Hepatocyte (in vitro differentiated cells): ENCODE data around the gene UBE3C.

Experiments
- EZH2phosphoT487 ChIP-seq: fragments of 200-600 bp; sonication (generic); IDR thresholded peaks from one replicate; pipeline ENCODE4 v1.6.1; 2018; ENCODE audit warnings: antibody characterized with exemption, mild to moderate bottlenecking, low read depth, moderate library complexity; ENCODE audit not compliant: unreplicated experiment, severe bottlenecking
- TF ChIP-seq, protein P1 (sequence below): fragments of 200-600 bp; sonication (generic); IDR thresholded peaks from 2 replicates; pipeline ENCODE4 v1.5.1; 2016; ENCODE audit warnings: antibody characterized with exemption, mild to moderate bottlenecking; ENCODE audit not compliant: poor library complexity

DNA sequence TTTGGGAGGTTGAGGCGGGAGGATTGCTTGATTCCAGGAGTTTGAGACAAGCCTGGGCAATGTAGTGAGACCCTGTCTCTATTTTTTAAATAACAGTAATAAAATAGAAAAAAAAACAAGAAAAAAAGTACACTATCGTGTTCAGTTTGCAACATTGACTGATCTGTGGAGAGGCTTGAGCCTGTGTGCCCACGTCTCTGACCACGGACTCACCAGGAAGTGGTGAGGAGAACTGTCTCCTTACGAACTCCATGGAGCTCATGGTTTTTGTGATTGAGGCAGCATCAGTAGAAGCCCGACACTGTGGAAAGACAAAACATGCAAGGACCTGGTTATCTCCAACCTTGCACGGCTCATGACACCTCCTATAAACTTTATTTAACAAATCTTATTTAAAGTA lies 174.2 kb downstream of the UBE3C start:
- TF ChIP-seq, protein P1, sequence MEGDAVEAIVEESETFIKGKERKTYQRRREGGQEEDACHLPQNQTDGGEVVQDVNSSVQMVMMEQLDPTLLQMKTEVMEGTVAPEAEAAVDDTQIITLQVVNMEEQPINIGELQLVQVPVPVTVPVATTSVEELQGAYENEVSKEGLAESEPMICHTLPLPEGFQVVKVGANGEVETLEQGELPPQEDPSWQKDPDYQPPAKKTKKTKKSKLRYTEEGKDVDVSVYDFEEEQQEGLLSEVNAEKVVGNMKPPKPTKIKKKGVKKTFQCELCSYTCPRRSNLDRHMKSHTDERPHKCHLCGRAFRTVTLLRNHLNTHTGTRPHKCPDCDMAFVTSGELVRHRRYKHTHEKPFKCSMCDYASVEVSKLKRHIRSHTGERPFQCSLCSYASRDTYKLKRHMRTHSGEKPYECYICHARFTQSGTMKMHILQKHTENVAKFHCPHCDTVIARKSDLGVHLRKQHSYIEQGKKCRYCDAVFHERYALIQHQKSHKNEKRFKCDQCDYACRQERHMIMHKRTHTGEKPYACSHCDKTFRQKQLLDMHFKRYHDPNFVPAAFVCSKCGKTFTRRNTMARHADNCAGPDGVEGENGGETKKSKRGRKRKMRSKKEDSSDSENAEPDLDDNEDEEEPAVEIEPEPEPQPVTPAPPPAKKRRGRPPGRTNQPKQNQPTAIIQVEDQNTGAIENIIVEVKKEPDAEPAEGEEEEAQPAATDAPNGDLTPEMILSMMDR: no peak
- TF ChIP-seq EZH2phosphoT487: no peak
